ENCODE measurements around the gene ATP1A2. TPM values are rescaled to one million over a fixed set of nuclear protein-coding genes. Genes with fewer than 3 reads are reported as not detected.

Gene ATP1A2
- total and polyA plus RNA-seq, 2 experiments from 2014 or later = 4.9 to 17.7 TPM

DNA sequence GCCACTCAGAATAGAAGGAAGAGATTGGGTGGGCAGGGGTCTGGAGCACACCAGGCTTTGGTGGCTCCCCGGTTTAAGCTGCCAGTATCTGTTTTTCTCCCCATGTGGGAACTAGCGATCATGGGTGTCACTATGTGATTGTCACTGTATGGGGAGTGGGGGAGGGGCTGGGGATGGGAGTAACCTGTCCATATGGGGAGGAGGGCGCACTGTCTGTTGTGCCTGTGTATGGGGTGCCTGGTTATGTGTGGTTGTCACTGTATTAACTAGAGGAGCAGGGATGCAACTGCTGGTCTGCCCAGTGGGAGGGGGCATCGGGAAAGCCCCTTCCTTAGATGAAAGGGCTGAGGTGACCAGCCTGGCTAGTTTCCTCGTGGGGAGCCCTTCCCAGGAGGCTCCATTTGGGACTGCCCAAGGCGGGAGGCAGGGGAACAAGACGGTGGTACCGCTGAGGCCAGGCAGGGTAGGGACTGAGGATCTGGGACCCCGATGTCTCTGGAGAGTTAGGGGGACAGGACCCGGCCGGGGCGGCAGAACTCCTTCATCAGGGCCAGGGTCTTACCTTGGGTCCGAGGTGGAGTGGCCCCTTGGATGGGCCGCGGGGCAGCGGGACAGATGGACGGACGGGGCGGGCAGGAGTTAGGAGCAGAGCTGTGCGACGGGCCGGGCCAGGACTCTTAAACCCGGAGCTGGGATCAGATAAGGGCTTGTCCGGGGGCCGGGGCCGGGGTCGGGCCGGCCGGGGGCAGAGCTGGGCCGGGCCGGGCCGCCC is 45.9 kb upstream of the ATP1A2 start, which contains the start of gene KCNJ10:
Gene KCNJ10, minus strand, starts transcription at position 701 of the 772 bp plus-strand sequence. CDS start 27,628 bp downstream, outside the sequence.
- Histone ChIP-seq H3F3A (replicated peaks; ENCODE audit: low read depth) (peaks cover 4% of the 10 kb centered on the region; the same call in 1 of the 2 replicates), H3K36me3 (ENCODE audit: insufficient read depth) (no peaks in the 10 kb centered on the region), H3K4me3 (peak within 1 kb of the TSS; percentile 87), H4K20me1 (replicated peaks; ENCODE audit: insufficient read depth) (no peaks in the 10 kb centered on the region), H3K79me2 (replicated peaks; ENCODE audit: insufficient read depth) (no peaks in the 10 kb centered on the region), H2AFZ (peak within 1 kb of the TSS; percentile 97), H3K27ac (ENCODE audit: low read depth) (no peak within 1 kb of the TSS), H3K4me2 (peak within 1 kb of the TSS; percentile 83), H3K4me1 (ENCODE audit: insufficient read depth) (peaks cover 21% of the 10 kb centered on the region), H3K9me2 (ENCODE audit: insufficient read depth) (no peaks in the 10 kb centered on the region), H3K27me3 (ENCODE audit: insufficient read depth) (peaks cover 42% of the 10 kb centered on the region)
- Mint-ChIP-seq H3K27ac (no peak within 1 kb of the TSS), H3K27me3 (ENCODE audit: insufficient read depth, low read depth, poor library complexity) (peaks cover 16% of the 10 kb centered on the region), H3K36me3 (ENCODE audit: low read depth) (no peaks in the 10 kb centered on the region), H3K4me1 (peaks cover 30% of the 10 kb centered on the region), H3K4me3 (peak within 1 kb of the TSS; percentile 84), H3K9me3 (no peaks in the 10 kb centered on the region; the same call in 2 of the 3 replicates)
- TF ChIP-seq STAT1 (IDR thresholded peaks at IDR 0.05; ENCODE audit: unreplicated experiment) = no peak
- no peak for TF ChIP-seq CREB1 (CRISPR knock-in tag; IDR thresholded peaks at IDR 0.05; ENCODE audit: low read depth)
- DNase-seq (ENCODE audit: low spot score) (no peak), ATAC-seq (peak; percentile 20)

DNA sequence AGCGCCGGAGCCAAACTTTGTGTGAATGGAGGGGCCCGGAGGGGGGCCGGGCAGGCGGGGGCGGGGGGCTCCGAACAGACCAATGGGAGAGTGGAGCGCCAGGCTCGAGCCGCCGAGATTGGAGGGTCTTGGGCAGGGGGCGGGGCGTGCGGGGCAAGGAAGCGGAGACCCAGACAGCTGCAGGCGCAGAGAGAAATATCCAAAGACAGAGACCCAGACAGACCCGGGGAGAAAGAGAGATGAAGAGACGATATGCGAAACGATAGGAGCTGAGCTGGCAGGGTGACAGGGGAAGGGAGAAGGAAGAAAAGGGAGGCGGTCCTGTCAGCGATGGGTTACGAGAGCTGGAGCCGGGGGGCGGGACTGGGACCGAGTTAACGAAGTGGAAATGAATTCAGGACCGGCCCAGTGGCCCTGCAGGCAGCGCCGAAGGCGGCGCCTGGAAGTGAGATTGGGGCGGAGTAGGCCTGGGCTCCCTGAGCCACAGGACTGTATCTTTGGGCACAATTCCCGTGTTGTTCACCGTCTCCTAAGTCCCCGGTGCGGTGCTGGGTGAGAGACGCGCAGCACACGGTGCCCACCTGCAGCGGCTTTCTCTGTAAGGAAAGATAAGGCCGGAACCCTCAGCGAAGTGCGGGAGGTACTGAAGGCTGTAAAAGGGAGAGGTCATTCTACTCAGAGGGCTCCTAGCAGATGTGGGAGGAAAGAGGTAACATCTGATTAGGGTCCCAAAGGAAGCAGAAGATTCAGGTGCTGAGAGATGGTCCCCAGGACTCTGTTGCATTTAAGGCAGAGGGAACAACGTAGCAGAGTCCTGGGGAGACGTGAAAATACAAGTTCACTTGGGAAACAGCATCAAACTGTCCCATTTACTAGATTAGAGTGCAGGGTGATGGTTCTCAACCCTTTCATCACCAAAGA is 45.1 kb upstream of the ATP1A2 start:
- H3K27me3 ChIP-seq (ENCODE audit: insufficient read depth) = peaks cover 42% of the 10 kb centered on the region
- Mint-ChIP-seq H3K36me3 (ENCODE audit: low read depth) (no peaks in the 10 kb centered on the region), H3K4me3 (peak overlapping the region; percentile 84), H3K27me3 (ENCODE audit: insufficient read depth, low read depth, poor library complexity) (peaks cover 16% of the 10 kb centered on the region), H3K9me3 (no peaks in the 10 kb centered on the region; the same call in 2 of the 3 replicates), H3K4me1 (peaks cover 30% of the 10 kb centered on the region), H3K27ac (no peak overlapping the region)
- peak overlapping the region; percentile 87 for H3K4me3 ChIP-seq
- no peaks in the 10 kb centered on the region for H3K36me3 ChIP-seq (ENCODE audit: insufficient read depth)
- DNase-seq (ENCODE audit: low spot score) (peak; percentile 94), ATAC-seq (peak; percentile 92)
- peak overlapping the region; percentile 83 for H3K4me2 ChIP-seq
- H3K27ac ChIP-seq (ENCODE audit: low read depth) = no peak overlapping the region
- H3F3A ChIP-seq (replicated peaks; ENCODE audit: low read depth) = peaks cover 4% of the 10 kb centered on the region; the same call in 1 of the 2 replicates
- peaks cover 21% of the 10 kb centered on the region for H3K4me1 ChIP-seq (ENCODE audit: insufficient read depth)
- H4K20me1 ChIP-seq (replicated peaks; ENCODE audit: insufficient read depth) = no peaks in the 10 kb centered on the region
- H2AFZ ChIP-seq = peak overlapping the region; percentile 97
- TF ChIP-seq EZH2 (IDR thresholded peaks at IDR 0.05; ENCODE audit: low read depth, unreplicated experiment) (no peak), POLR2AphosphoS5 (IDR thresholded peaks at IDR 0.05; ENCODE audit: low read depth) (no peak), NANOG (IDR thresholded peaks at IDR 0.05; ENCODE audit: borderline replicate concordance) (no peak), ZNF331 (CRISPR knock-in tag; IDR thresholded peaks at IDR 0.05; ENCODE audit: low read depth) (no peak), STAT1 (IDR thresholded peaks at IDR 0.05; ENCODE audit: unreplicated experiment) (no peak), JUNB (IDR thresholded peaks at IDR 0.05; ENCODE audit: unreplicated experiment) (no peak), CREB1 (CRISPR knock-in tag; IDR thresholded peaks at IDR 0.05; ENCODE audit: low read depth) (no peak)
- TF ChIP-seq, protein P1, sequence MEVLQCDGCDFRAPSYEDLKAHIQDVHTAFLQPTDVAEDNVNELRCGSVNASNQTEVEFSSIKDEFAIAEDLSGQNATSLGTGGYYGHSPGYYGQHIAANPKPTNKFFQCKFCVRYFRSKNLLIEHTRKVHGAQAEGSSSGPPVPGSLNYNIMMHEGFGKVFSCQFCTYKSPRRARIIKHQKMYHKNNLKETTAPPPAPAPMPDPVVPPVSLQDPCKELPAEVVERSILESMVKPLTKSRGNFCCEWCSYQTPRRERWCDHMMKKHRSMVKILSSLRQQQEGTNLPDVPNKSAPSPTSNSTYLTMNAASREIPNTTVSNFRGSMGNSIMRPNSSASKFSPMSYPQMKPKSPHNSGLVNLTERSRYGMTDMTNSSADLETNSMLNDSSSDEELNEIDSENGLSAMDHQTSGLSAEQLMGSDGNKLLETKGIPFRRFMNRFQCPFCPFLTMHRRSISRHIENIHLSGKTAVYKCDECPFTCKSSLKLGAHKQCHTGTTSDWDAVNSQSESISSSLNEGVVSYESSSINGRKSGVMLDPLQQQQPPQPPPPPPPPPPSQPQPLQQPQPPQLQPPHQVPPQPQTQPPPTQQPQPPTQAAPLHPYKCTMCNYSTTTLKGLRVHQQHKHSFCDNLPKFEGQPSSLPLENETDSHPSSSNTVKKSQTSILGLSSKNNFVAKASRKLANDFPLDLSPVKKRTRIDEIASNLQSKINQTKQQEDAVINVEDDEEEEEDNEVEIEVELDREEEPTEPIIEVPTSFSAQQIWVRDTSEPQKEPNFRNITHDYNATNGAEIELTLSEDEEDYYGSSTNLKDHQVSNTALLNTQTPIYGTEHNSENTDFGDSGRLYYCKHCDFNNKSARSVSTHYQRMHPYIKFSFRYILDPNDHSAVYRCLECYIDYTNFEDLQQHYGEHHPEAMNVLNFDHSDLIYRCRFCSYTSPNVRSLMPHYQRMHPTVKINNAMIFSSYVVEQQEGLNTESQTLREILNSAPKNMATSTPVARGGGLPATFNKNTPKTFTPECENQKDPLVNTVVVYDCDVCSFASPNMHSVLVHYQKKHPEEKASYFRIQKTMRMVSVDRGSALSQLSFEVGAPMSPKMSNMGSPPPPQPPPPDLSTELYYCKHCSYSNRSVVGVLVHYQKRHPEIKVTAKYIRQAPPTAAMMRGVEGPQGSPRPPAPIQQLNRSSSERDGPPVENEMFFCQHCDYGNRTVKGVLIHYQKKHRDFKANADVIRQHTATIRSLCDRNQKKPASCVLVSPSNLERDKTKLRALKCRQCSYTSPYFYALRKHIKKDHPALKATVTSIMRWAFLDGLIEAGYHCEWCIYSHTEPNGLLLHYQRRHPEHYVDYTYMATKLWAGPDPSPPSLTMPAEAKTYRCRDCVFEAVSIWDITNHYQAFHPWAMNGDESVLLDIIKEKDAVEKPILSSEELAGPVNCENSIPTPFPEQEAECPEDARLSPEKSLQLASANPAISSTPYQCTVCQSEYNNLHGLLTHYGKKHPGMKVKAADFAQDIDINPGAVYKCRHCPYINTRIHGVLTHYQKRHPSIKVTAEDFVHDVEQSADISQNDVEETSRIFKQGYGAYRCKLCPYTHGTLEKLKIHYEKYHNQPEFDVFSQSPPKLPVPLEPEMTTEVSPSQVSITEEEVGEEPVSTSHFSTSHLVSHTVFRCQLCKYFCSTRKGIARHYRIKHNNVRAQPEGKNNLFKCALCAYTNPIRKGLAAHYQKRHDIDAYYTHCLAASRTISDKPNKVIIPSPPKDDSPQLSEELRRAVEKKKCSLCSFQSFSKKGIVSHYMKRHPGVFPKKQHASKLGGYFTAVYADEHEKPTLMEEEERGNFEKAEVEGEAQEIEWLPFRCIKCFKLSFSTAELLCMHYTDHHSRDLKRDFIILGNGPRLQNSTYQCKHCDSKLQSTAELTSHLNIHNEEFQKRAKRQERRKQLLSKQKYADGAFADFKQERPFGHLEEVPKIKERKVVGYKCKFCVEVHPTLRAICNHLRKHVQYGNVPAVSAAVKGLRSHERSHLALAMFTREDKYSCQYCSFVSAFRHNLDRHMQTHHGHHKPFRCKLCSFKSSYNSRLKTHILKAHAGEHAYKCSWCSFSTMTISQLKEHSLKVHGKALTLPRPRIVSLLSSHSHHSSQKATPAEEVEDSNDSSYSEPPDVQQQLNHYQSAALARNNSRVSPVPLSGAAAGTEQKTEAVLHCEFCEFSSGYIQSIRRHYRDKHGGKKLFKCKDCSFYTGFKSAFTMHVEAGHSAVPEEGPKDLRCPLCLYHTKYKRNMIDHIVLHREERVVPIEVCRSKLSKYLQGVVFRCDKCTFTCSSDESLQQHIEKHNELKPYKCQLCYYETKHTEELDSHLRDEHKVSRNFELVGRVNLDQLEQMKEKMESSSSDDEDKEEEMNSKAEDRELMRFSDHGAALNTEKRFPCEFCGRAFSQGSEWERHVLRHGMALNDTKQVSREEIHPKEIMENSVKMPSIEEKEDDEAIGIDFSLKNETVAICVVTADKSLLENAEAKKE (CRISPR knock-in tag; IDR thresholded peaks at IDR 0.05) = no peak
- TF ChIP-seq, protein P2, sequence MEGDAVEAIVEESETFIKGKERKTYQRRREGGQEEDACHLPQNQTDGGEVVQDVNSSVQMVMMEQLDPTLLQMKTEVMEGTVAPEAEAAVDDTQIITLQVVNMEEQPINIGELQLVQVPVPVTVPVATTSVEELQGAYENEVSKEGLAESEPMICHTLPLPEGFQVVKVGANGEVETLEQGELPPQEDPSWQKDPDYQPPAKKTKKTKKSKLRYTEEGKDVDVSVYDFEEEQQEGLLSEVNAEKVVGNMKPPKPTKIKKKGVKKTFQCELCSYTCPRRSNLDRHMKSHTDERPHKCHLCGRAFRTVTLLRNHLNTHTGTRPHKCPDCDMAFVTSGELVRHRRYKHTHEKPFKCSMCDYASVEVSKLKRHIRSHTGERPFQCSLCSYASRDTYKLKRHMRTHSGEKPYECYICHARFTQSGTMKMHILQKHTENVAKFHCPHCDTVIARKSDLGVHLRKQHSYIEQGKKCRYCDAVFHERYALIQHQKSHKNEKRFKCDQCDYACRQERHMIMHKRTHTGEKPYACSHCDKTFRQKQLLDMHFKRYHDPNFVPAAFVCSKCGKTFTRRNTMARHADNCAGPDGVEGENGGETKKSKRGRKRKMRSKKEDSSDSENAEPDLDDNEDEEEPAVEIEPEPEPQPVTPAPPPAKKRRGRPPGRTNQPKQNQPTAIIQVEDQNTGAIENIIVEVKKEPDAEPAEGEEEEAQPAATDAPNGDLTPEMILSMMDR (conservative IDR thresholded peaks at IDR 0.05; ENCODE audit: low read depth in 2 of 2) = no peak
- H3K79me2 ChIP-seq (replicated peaks; ENCODE audit: insufficient read depth) = no peaks in the 10 kb centered on the region
- H3K9me2 ChIP-seq (ENCODE audit: insufficient read depth) = no peaks in the 10 kb centered on the region
